Adrenal gland (tissue), 5 donors: ENCODE results near the gene CCL15.

Experiments used
- CTCF ChIP-seq, 6 experiments: fragments of 450-650 bp in 4 of 6; fragments of 200-600 bp in 2 of 6; sonication (generic) in 1 of 6; IDR thresholded peaks; 1 replicate in 5 of 6; 2 replicates in 1 of 6; pipeline versions ENCODE4 v1.5.1 to v1.8.0; 2016 to 2021; ENCODE audit warnings: antibody characterized with exemption in 6 of 6, mild to moderate bottlenecking in 2 of 6, moderate library complexity in 1 of 6
- POLR2A ChIP-seq, 2 donors: fragments of 450-650 bp; IDR thresholded peaks; one replicate each; pipeline ENCODE4 v1.6.1; 2017; ENCODE audit warnings: antibody characterized with exemption in 2 of 2, mild to moderate bottlenecking in 2 of 2, moderate library complexity in 1 of 2
- donor health status: DM: no; HTN: no; CAD: no.

- TF ChIP-seq CTCF (IDR thresholded peaks at IDR 0.05) (no peak), POLR2A (IDR thresholded peaks at IDR 0.05) (no peak)
These were observed 3.3 kb downstream of the CCL15 start for GRCh38 chr17:35998018-35998545.
